Tibial nerve (tissue), 4 donors: Measurements from ENCODE around the gene TTC21B.
A peak's percentile ranks its signal among the peaks of the same experiment; 100 is the strongest.

Experiments used
- CTCF ChIP-seq, 5 experiments: fragments of 200-600 bp in 3 of 5; fragments of 450-650 bp in 2 of 5; sonication (generic) in 3 of 5; IDR thresholded peaks; one replicate each; pipeline ENCODE4 v1.5.1; 2016 to 2019; ENCODE audit warnings: antibody characterized with exemption in 5 of 5, mild to moderate bottlenecking in 3 of 5, moderate library complexity in 2 of 5
- EP300 ChIP-seq, 2 donors: sonication (generic); formaldehyde crosslinking; IDR thresholded peaks; one replicate each; pipeline ENCODE4 v1.6.1; 2017; ENCODE audit warnings: antibody characterized with exemption in 2 of 2, mild to moderate bottlenecking in 1 of 2
- POLR2A ChIP-seq, 2 donors: fragments of 450-650 bp; IDR thresholded peaks; one replicate each; pipeline ENCODE4 v1.6.1; 2017; ENCODE audit warnings: antibody characterized with exemption in 2 of 2, mild to moderate bottlenecking in 2 of 2, moderate library complexity in 2 of 2

DNA sequence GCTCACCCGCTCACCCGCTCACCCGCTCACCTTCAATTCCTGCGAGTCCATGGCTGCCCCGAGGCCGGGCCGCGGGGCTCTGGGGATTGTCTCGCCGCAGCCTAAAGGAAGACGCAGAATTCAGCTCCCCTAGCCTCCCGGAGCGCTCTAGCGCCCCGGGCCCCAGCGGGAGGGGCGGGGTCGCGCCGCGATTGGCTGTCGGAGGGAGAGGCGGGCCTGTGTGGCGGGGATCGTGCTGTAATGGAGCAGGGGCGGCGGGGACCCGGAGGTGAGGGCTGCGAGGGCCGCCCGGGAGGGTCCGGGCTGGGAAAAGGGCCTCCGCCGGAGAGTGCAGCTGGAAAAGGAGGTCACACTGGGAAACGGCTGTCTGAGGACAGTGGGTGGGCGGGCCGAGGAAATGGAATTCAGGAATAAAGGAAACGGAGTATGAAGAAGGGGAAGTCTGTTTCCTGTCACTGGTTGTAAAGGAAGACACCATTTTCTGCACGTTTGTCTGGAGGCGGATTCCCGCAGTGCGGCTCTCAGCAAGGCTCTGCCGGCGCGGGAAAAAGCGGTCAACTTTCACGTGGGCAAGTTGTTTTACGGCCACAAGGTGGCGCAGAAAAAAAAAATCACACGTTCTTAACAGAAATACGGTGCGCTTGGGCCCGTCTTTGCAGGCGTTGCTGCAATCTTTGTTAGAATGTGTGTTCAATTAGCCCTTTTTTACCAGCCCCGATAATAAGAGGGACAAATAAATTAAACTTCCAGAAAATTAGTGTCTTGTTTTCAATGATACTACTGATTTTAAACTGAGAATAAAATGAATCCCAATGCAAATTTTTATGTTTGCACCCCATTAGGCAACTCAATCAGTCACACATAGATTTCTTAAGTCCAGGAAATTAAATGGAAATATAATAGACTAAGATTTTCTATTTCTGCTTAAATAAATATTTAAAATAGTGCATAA, at the start of gene TTC21B:
- TF ChIP-seq POLR2A (IDR thresholded peaks at IDR 0.05) = peak; percentile 14 to 80
- peak; percentile 68 to 85 (median 78) for TF ChIP-seq CTCF (IDR thresholded peaks at IDR 0.05)
- peak in 1 of 2 donors; percentile 89 for TF ChIP-seq EP300 (IDR thresholded peaks at IDR 0.05)
